ENCODE results near the gene LPCAT2. TPM values are rescaled to one million over a fixed set of nuclear protein-coding genes. Genes with fewer than 3 reads are reported as not detected.

The LPCAT2 gene
- total and polyA plus RNA-seq, 2 of the 13 experiments (the other 11 are each of a cell fraction or from before 2014, with no cell fraction given): 9.9 to 17.6 TPM

DNA sequence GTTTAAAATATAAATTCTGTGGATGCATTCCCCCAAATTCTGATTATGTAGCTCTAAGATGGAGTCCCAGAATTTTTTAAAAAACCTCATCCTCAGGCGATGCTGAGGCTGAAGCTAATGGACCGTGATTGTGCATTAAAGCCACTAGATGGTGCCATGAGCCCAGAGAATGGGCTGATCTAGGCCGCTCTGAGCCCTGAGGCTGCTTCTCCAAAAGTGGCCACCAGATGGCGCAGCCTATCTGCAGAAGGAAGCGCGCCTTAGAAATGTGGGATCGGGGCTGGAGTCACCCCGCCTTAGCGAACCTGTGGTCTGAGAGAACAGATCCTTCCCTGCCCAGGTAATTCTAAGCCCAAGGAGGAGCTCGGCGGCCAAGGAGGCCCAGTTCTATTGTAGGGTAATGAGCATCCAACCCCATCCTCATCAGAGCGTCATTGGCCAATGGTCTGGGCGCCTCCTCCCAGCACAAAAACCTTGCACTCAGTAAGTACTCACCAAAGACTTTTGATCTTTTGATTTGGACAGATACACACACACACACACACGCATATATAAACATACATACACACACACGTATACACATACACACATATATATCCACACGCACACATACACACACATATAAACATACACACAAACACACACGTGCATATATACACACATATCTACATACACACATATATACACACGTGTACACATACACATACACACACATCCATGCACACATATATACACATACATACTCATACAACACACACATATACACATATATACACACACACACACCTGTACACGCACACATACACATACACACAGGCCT, 43.6 kb upstream of the LPCAT2 start (continued):
- TF ChIP-seq, protein P1, sequence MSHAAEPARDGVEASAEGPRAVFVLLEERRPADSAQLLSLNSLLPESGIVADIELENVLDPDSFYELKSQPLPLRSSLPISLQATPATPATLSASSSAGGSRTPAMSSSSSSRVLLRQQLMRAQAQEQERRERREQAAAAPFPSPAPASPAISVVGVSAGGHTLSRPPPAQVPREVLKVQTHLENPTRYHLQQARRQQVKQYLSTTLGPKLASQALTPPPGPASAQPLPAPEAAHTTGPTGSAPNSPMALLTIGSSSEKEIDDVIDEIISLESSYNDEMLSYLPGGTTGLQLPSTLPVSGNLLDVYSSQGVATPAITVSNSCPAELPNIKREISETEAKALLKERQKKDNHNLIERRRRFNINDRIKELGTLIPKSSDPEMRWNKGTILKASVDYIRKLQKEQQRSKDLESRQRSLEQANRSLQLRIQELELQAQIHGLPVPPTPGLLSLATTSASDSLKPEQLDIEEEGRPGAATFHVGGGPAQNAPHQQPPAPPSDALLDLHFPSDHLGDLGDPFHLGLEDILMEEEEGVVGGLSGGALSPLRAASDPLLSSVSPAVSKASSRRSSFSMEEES (CRISPR knock-in tag; IDR thresholded peaks at IDR 0.05): peak; percentile 21; the same call in 1 of the 2 replicates
- no peak for TF ChIP-seq KLF11 (CRISPR knock-in tag; IDR thresholded peaks at IDR 0.05)
- TF ChIP-seq, protein P2, sequence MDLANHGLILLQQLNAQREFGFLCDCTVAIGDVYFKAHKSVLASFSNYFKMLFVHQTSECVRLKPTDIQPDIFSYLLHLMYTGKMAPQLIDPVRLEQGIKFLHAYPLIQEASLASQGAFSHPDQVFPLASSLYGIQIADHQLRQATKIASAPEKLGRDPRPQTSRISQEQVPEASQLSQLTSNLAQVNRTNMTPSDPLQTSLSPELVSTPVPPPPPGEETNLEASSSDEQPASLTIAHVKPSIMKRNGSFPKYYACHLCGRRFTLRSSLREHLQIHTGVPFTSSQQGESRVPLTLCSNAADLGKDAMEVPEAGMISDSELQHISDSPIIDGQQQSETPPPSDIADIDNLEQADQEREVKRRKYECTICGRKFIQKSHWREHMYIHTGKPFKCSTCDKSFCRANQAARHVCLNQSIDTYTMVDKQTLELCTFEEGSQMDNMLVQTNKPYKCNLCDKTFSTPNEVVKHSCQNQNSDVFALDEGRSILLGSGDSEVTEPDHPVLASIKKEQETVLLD (CRISPR knock-in tag; IDR thresholded peaks at IDR 0.05; ENCODE audit: low read depth): no peak
- TF ChIP-seq MED13 (CRISPR knock-in tag; IDR thresholded peaks at IDR 0.05): no peak
- TF ChIP-seq ZNF75D (CRISPR knock-in tag; IDR thresholded peaks at IDR 0.05; ENCODE audit: borderline replicate concordance): 0 out of 2 replicates have a peak, but pooled peaks have one; percentile 28
- TF ChIP-seq SALL2 (CRISPR knock-in tag; IDR thresholded peaks at IDR 0.05): peak; percentile 37; the same call in 1 of the 2 replicates
- TF ChIP-seq ZNF160 (CRISPR knock-in tag; IDR thresholded peaks at IDR 0.05): no peak
- TF ChIP-seq, protein P3, sequence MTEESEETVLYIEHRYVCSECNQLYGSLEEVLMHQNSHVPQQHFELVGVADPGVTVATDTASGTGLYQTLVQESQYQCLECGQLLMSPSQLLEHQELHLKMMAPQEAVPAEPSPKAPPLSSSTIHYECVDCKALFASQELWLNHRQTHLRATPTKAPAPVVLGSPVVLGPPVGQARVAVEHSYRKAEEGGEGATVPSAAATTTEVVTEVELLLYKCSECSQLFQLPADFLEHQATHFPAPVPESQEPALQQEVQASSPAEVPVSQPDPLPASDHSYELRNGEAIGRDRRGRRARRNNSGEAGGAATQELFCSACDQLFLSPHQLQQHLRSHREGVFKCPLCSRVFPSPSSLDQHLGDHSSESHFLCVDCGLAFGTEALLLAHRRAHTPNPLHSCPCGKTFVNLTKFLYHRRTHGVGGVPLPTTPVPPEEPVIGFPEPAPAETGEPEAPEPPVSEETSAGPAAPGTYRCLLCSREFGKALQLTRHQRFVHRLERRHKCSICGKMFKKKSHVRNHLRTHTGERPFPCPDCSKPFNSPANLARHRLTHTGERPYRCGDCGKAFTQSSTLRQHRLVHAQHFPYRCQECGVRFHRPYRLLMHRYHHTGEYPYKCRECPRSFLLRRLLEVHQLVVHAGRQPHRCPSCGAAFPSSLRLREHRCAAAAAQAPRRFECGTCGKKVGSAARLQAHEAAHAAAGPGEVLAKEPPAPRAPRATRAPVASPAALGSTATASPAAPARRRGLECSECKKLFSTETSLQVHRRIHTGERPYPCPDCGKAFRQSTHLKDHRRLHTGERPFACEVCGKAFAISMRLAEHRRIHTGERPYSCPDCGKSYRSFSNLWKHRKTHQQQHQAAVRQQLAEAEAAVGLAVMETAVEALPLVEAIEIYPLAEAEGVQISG (CRISPR knock-in tag; IDR thresholded peaks at IDR 0.05): peak; percentile 69
- 0 out of 2 replicates have a peak, but pooled peaks have one; percentile 68 for TF ChIP-seq ZFP41 (CRISPR knock-in tag; IDR thresholded peaks at IDR 0.05; ENCODE audit: borderline replicate concordance)
- TF ChIP-seq ZNF720 (CRISPR knock-in tag; IDR thresholded peaks at IDR 0.05): no peak
- peak; percentile 44; the same call in 1 of the 3 replicates for TF ChIP-seq MXI1 (IDR thresholded peaks at IDR 0.05; ENCODE audit: borderline replicate concordance, low read depth, low read length)
- no peak for TF ChIP-seq HMG20A (CRISPR knock-in tag; IDR thresholded peaks at IDR 0.05; ENCODE audit: borderline replicate concordance)
- no peak for TF ChIP-seq MYNN (CRISPR knock-in tag; IDR thresholded peaks at IDR 0.05; ENCODE audit: low read depth)
- TF ChIP-seq, protein P4, sequence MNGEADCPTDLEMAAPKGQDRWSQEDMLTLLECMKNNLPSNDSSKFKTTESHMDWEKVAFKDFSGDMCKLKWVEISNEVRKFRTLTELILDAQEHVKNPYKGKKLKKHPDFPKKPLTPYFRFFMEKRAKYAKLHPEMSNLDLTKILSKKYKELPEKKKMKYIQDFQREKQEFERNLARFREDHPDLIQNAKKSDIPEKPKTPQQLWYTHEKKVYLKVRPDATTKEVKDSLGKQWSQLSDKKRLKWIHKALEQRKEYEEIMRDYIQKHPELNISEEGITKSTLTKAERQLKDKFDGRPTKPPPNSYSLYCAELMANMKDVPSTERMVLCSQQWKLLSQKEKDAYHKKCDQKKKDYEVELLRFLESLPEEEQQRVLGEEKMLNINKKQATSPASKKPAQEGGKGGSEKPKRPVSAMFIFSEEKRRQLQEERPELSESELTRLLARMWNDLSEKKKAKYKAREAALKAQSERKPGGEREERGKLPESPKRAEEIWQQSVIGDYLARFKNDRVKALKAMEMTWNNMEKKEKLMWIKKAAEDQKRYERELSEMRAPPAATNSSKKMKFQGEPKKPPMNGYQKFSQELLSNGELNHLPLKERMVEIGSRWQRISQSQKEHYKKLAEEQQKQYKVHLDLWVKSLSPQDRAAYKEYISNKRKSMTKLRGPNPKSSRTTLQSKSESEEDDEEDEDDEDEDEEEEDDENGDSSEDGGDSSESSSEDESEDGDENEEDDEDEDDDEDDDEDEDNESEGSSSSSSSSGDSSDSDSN (CRISPR knock-in tag; IDR thresholded peaks at IDR 0.05): peak; percentile 28; the same call in 1 of the 2 replicates
- TF ChIP-seq MEIS2 (CRISPR knock-in tag; IDR thresholded peaks at IDR 0.05): peak; percentile 53; the same call in 1 of the 2 replicates
- TF ChIP-seq, protein P5, sequence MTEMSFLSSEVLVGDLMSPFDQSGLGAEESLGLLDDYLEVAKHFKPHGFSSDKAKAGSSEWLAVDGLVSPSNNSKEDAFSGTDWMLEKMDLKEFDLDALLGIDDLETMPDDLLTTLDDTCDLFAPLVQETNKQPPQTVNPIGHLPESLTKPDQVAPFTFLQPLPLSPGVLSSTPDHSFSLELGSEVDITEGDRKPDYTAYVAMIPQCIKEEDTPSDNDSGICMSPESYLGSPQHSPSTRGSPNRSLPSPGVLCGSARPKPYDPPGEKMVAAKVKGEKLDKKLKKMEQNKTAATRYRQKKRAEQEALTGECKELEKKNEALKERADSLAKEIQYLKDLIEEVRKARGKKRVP (CRISPR knock-in tag; IDR thresholded peaks at IDR 0.05): no peak
- 0 out of 2 replicates have a peak, but pooled peaks have one; percentile 38 for TF ChIP-seq CBFB (CRISPR knock-in tag; IDR thresholded peaks at IDR 0.05)
- TF ChIP-seq NFKB2 (CRISPR knock-in tag; IDR thresholded peaks at IDR 0.05; ENCODE audit: borderline replicate concordance): peak; percentile 80; the same call in 1 of the 2 replicates
- TF ChIP-seq HCFC1 (IDR thresholded peaks at IDR 0.05; ENCODE audit: low read depth, low read length): 0 out of 2 replicates have a peak, but pooled peaks have one; percentile 33
- TF ChIP-seq EEA1 (CRISPR knock-in tag; IDR thresholded peaks at IDR 0.05; ENCODE audit: borderline replicate concordance): no peak

All from HepG2 (cell line).